Neutrophil (primary cell): Measurements from ENCODE around the gene POLR3GL.

Experiments
- H3K27ac ChIP-seq: fragments of 200-600 bp; sonication (generic); 2 replicates; pipeline ENCODE4 v1.5.1; 2016; ENCODE audit warnings: mild to moderate bottlenecking, moderate library complexity
- H3K27me3 ChIP-seq: fragments of 200-600 bp; sonication (generic); 2 replicates; pipeline ENCODE4 v1.6.0; 2016; ENCODE audit warnings: mild to moderate bottlenecking
- H3K36me3 ChIP-seq: fragments of 200-600 bp; sonication (generic); 2 replicates; pipeline ENCODE4 v1.5.1; 2017
- H3K4me1 ChIP-seq, 2 experiments: fragments of 200-600 bp in 1 of 2; sonication (generic) in 1 of 2; 1 replicate in 1 of 2; 2 replicates in 1 of 2; pipeline versions ENCODE4 v1.5.1 to v1.6.1; 2013 to 2016; ENCODE audit warnings: low read depth in 1 of 2, low read length in 1 of 2, mild to moderate bottlenecking in 1 of 2, moderate library complexity in 1 of 2; ENCODE audit not compliant: control insufficient read depth in 1 of 2, insufficient read depth in 1 of 2
- H3K4me3 ChIP-seq, 2 experiments: fragments of 200-600 bp in 1 of 2; sonication (generic) in 1 of 2; 1 replicate in 1 of 2; 2 replicates in 1 of 2; pipeline ENCODE4 v1.5.1; 2013 to 2016; ENCODE audit warnings: low read depth in 1 of 2, low read length in 1 of 2, mild to moderate bottlenecking in 1 of 2, moderate library complexity in 1 of 2
- H3K9me3 ChIP-seq: fragments of 200-600 bp; sonication (generic); 2 replicates; pipeline ENCODE4 v1.5.1; 2016
- TF ChIP-seq, protein P1 (sequence below): fragments of 200-600 bp; sonication (generic); IDR thresholded peaks from 2 replicates; pipeline ENCODE4 v1.5.1; 2016; ENCODE audit warnings: antibody characterized with exemption

POLR3GL gene

DNA sequence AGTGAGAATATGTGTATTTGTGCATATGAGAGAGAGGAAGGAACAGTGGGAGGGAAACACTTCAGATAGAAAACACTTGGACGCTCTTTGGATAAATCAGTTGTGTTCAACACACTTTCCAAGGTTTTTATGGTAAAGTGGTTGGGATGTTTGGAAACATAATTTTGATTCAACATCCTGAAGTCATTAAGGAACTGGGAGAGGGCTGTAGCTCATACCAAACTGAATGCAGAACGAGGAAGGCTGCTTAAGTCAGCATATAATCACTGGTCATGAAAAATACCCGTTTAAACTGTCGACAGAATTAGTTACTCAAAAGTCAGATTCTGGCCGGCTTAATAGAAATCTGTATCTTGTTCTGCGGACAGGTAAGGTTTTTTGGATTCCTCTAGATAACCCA is 21.6 kb upstream of the POLR3GL start:
- Histone ChIP-seq H3K36me3 (peaks cover 31% of the 10 kb centered on the region), H3K4me3 (no peak overlapping the region), H3K27ac (no peak overlapping the region), H3K9me3 (no peaks in the 10 kb centered on the region), H3K4me1 (no peaks in the 10 kb centered on the region), H3K27me3 (no peaks in the 10 kb centered on the region)
- TF ChIP-seq, protein P1, sequence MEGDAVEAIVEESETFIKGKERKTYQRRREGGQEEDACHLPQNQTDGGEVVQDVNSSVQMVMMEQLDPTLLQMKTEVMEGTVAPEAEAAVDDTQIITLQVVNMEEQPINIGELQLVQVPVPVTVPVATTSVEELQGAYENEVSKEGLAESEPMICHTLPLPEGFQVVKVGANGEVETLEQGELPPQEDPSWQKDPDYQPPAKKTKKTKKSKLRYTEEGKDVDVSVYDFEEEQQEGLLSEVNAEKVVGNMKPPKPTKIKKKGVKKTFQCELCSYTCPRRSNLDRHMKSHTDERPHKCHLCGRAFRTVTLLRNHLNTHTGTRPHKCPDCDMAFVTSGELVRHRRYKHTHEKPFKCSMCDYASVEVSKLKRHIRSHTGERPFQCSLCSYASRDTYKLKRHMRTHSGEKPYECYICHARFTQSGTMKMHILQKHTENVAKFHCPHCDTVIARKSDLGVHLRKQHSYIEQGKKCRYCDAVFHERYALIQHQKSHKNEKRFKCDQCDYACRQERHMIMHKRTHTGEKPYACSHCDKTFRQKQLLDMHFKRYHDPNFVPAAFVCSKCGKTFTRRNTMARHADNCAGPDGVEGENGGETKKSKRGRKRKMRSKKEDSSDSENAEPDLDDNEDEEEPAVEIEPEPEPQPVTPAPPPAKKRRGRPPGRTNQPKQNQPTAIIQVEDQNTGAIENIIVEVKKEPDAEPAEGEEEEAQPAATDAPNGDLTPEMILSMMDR: no peak

DNA sequence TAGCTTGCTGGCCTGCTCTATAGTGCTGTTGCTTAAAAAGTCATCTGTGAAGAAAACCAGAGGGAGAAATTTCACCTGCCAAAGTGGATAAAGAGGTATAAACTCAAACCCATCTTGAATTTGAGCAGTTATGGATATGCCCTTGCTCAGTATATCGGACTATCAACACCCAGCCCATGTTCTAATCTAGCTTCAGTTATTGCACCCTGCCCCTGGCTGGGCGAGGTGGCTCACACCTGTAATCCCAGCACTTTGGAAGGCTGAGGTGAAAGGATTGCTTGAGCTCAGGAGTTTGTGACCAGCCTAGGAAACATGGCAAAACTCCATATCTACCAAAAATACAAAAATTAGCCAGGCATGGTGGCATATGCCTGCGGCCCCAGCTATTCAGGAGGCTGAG is 20.0 kb upstream of the POLR3GL start:
- TF ChIP-seq, protein P1: no peak
- no peaks in the 10 kb centered on the region for H3K9me3 ChIP-seq
- no peaks in the 10 kb centered on the region for H3K27me3 ChIP-seq
- no peak overlapping the region for H3K27ac ChIP-seq
- no peak overlapping the region for H3K4me3 ChIP-seq
- H3K4me1 ChIP-seq: peaks cover 14 to 15% of the 10 kb centered on the region in 2 experiments
- H3K36me3 ChIP-seq: peaks cover 31% of the 10 kb centered on the region

DNA sequence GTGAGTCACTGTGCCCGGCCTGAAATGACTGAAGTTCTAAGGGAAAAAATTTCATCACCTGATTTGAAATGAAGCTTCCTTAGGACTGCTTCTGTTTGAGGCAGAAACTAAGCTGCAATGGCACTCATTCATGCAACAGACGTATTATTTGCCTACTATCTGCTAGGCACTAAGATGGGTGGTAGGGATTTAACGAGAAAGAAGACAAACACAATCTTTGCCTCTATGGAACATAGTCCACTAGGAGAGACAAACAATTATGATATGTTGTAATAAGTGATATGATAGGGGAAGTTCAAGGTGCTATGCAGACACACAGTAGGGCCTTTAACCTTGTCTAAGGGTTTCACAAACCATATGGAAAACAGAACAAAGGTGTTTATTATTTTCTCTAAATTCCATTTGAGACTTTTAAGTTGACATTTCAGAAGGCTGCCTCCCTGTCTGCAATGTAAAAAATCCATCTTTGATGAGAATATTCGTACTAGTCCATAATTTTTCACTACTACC is 18.0 kb upstream of the POLR3GL start:
- TF ChIP-seq, protein P1: no peak
- peaks cover 27% of the 10 kb centered on the region for H3K36me3 ChIP-seq

DNA sequence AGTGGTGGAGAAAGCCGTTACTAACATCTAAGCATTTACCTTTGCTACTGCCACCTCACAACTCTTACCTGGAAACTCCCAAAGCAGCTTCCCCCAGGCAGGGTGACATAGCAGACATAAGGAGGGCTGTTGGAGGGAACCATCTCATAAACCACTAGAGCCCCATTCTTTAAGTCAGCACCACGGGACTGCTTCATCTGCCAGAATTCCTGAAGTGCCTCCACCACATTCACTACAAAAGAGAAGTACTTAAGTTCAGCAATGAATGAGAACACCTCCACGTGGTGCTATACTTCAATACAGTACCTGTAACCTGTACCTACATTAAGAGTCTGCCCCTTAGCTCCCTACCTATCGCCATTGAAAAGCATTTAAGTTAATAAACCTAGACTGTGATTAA is 16.9 kb upstream of the POLR3GL start:
- TF ChIP-seq, protein P1: no peak

More for the DNA sequence above, 18.0 kb upstream of the POLR3GL start:
- H3K27ac ChIP-seq: no peak overlapping the region
- no peaks in the 10 kb centered on the region for H3K9me3 ChIP-seq
- no peaks in the 10 kb centered on the region for H3K27me3 ChIP-seq
- peaks cover 15 to 21% of the 10 kb centered on the region in 2 experiments for H3K4me1 ChIP-seq
- no peak overlapping the region for H3K4me3 ChIP-seq

DNA sequence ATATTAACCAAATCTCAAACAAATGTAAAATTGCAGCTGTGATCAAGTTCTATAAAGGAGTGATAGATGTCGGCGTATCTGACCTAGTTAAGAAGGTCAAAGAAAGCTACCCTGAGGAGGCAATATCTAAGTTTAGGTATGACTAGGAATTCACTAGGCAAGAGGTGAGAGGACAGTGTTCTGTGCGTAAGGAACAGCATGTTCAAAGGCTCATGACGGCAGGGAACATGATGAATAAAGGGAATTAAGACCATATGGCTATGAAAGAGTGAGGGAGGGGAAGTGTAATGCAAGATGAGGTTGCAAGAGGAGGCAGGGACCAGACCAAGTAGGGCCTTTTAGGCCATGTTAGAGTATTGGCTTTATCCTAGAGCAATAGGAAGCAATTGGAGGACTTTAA is 15.3 kb upstream of the POLR3GL start:
- H3K4me1 ChIP-seq: peaks cover 15 to 21% of the 10 kb centered on the region in 2 experiments
- no peak overlapping the region for H3K4me3 ChIP-seq

More for the DNA sequence above, 16.9 kb upstream of the POLR3GL start:
- H3K4me3 ChIP-seq: no peak overlapping the region
- no peaks in the 10 kb centered on the region for H3K9me3 ChIP-seq
- H3K27me3 ChIP-seq: no peaks in the 10 kb centered on the region
- no peak overlapping the region for H3K27ac ChIP-seq
- H3K4me1 ChIP-seq: peaks cover 15 to 21% of the 10 kb centered on the region in 2 experiments
- H3K36me3 ChIP-seq: peaks cover 18% of the 10 kb centered on the region

More for the DNA sequence above, 15.3 kb upstream of the POLR3GL start:
- no peaks in the 10 kb centered on the region for H3K27me3 ChIP-seq
- H3K36me3 ChIP-seq: peaks cover 12% of the 10 kb centered on the region
- TF ChIP-seq, protein P1: no peak
- no peaks in the 10 kb centered on the region for H3K9me3 ChIP-seq
- peak overlapping the region; percentile 41 for H3K27ac ChIP-seq
